IMR-90 (cell line): ENCODE results near the gene RUFY1. TPM values are rescaled to one million over a fixed set of nuclear protein-coding genes. Genes with fewer than 3 reads are reported as not detected.

ENCODE experiments used
- ATAC-seq: fragments of 200-7000 bp; cut with Tn5 transposase; 2 replicates; pipeline ENCODE4 v1.9.1; 2020; ENCODE audit warnings: low read depth, mild to moderate bottlenecking, moderate library complexity
- BruUV-seq: library from RNA; stranded (reverse); fragments of 400-500 nt; replicated peaks from 2 replicates; lab custom pipeline; 2021; lab: Mats Ljungman, UMichigan
- CTCF ChIA-PET: fragments of 300-600 bp; formaldehyde crosslinking; extraction: SDS; loops from one replicate; lab custom pipeline; 2021; ENCODE audit warnings: antibody characterized with exemption; lab: Yijun Ruan, JAX
- POLR2A ChIA-PET: fragments of 300-600 bp; sonication (Branson Sonifier 250); formaldehyde crosslinking; loops from one replicate; lab custom pipeline; 2022; ENCODE audit warnings: antibody characterized with exemption; ENCODE audit not compliant: unreplicated experiment; lab: Charles Lee
- DNase-seq: peaks from one replicate; pipeline ENCODE4 v3.0.0; 2013
- H2AFZ ChIP-seq: replicated peaks from 2 replicates; pipeline ENCODE3; 2013; ENCODE audit warnings: low read length, mild to moderate bottlenecking; ENCODE audit not compliant: poor library complexity
- H2AK5ac ChIP-seq: 2 replicates; pipeline ENCODE4 v1.6.1; 2013; ENCODE audit warnings: low read depth, low read length, inconsistent platforms
- H2AK9ac ChIP-seq: replicated peaks from 2 replicates; pipeline ENCODE3; 2013; ENCODE audit warnings: mild to moderate bottlenecking, low read depth, low read length, moderate library complexity; ENCODE audit not compliant: poor library complexity
- H2BK120ac ChIP-seq: 2 replicates; pipeline ENCODE4 v1.6.1; 2013; ENCODE audit warnings: low read depth, low read length, inconsistent platforms
- H2BK15ac ChIP-seq: 3 replicates; pipeline ENCODE4 v1.6.1; 2013; ENCODE audit warnings: low read depth, low read length, inconsistent platforms
- H2BK20ac ChIP-seq: 2 replicates; pipeline ENCODE4 v1.6.1; 2013; ENCODE audit warnings: low read depth, mild to moderate bottlenecking, inconsistent platforms, low read length, moderate library complexity
- H2BK5ac ChIP-seq: 2 replicates; pipeline ENCODE4 v1.6.1; 2013; ENCODE audit warnings: mild to moderate bottlenecking, low read depth, low read length, inconsistent platforms; ENCODE audit not compliant: poor library complexity, severe bottlenecking
- H3K14ac ChIP-seq: replicated peaks from 2 replicates; pipeline ENCODE4 v1.6.1; 2013; ENCODE audit warnings: low read depth, low read length, inconsistent platforms
- H3K18ac ChIP-seq: 2 replicates; pipeline ENCODE4 v1.6.1; 2013; ENCODE audit warnings: low read depth, low read length, control low read depth
- H3K23ac ChIP-seq: 2 replicates; pipeline ENCODE4 v1.6.1; 2013; ENCODE audit warnings: low read depth, low read length, inconsistent platforms
- H3K27ac ChIP-seq: 2 replicates; pipeline ENCODE4 v1.5.1; 2013; ENCODE audit warnings: mild to moderate bottlenecking, control low read depth, low read length; ENCODE audit not compliant: insufficient read depth
- H3K27me3 ChIP-seq: 2 replicates; pipeline ENCODE4 v1.6.1; 2013; ENCODE audit warnings: low read length; ENCODE audit not compliant: control insufficient read depth, insufficient read depth
- H3K36me3 ChIP-seq: 2 replicates; pipeline ENCODE4 v1.6.1; 2013; ENCODE audit warnings: low read length, mixed read lengths; ENCODE audit not compliant: control insufficient read depth, insufficient read depth
- H3K4ac ChIP-seq: 2 replicates; pipeline ENCODE4 v1.6.1; 2013; ENCODE audit warnings: low read depth, low read length, inconsistent platforms
- H3K4me1 ChIP-seq: 2 replicates; pipeline ENCODE4 v1.6.1; 2013; ENCODE audit warnings: low read length, mixed read lengths; ENCODE audit not compliant: control insufficient read depth, insufficient read depth
- H3K4me2 ChIP-seq: 2 replicates; pipeline ENCODE4 v1.6.1; 2013; ENCODE audit warnings: low read depth, mild to moderate bottlenecking, control low read depth, low read length, moderate library complexity
- H3K4me3 ChIP-seq: 2 replicates; pipeline ENCODE4 v1.5.1; 2013; ENCODE audit warnings: low read depth, mild to moderate bottlenecking, control low read depth, low read length, moderate library complexity; ENCODE audit not compliant: insufficient read depth
- H3K56ac ChIP-seq: 2 replicates; pipeline ENCODE4 v1.6.1; 2013; ENCODE audit warnings: low read length, inconsistent platforms; ENCODE audit not compliant: insufficient read depth; ENCODE audit errors: extremely low read depth
- H3K79me1 ChIP-seq, 2 experiments: 2 replicates each; pipeline ENCODE4 v1.6.1; 2013; ENCODE audit warnings: low read length in 2 of 2, inconsistent platforms in 1 of 2, low read depth in 1 of 2
- H3K9ac ChIP-seq: 2 replicates; pipeline ENCODE4 v1.6.1; 2013; ENCODE audit warnings: low read depth, low read length, control low read depth
- H3K9me1 ChIP-seq: 2 replicates; pipeline ENCODE4 v1.6.1; 2013; ENCODE audit warnings: low read length, inconsistent platforms; ENCODE audit not compliant: insufficient read depth
- H3K9me3 ChIP-seq: 2 replicates; pipeline ENCODE4 v1.6.1; 2013; ENCODE audit warnings: low read length; ENCODE audit not compliant: control insufficient read depth, insufficient read depth
- H4K20me1 ChIP-seq: 2 replicates; pipeline ENCODE4 v1.6.1; 2013; ENCODE audit warnings: low read length, inconsistent platforms; ENCODE audit not compliant: insufficient read depth
- H4K5ac ChIP-seq: 2 replicates; pipeline ENCODE4 v1.6.1; 2013; ENCODE audit warnings: mild to moderate bottlenecking, low read depth, low read length, control low read depth
- H4K8ac ChIP-seq, 2 experiments: 2 replicates each; pipeline ENCODE4 v1.6.1; 2013; ENCODE audit warnings: low read depth in 2 of 2, low read length in 2 of 2, control low read depth in 1 of 2, inconsistent platforms in 1 of 2
- H4K91ac ChIP-seq: 2 replicates; pipeline ENCODE4 v1.6.1; 2013; ENCODE audit warnings: low read depth, low read length, inconsistent platforms; ENCODE audit not compliant: insufficient read depth
- CEBPB ChIP-seq: IDR thresholded peaks from 2 replicates; pipeline ENCODE4 v1.6.1; 2012; ENCODE audit warnings: low read depth, low read length, improper control_type of control experiment
- FOS ChIP-seq: fragments of 150-350 bp; IDR thresholded peaks from 2 replicates; pipeline ENCODE4 v1.6.1; 2016; ENCODE audit warnings: low read depth, low read length
- MXI1 ChIP-seq: IDR thresholded peaks from 2 replicates; pipeline ENCODE4 v1.6.1; 2012; ENCODE audit warnings: low read depth, mild to moderate bottlenecking, low read length, moderate library complexity, borderline replicate concordance
- RAD21 ChIP-seq: IDR thresholded peaks from 2 replicates; pipeline ENCODE4 v1.6.1; 2012; ENCODE audit warnings: low read length, improper control_type of control experiment
- WGBS, 2 experiments: methylation state at CpG; one replicate each; pipeline versions ENCODE4 v1.1.5 to v1.1.7; 2013; ENCODE audit warnings: missing lambda C conversion rate in 2 of 2; ENCODE audit not compliant: insufficient read length in 1 of 2; ENCODE audit errors: extremely low coverage in 2 of 2; 5-methylcytosine and 5-hydroxymethylcytosine counted together
- dilution Hi-C: fragments of 300-500 bp; cut with HindIII; formaldehyde crosslinking; loops from one replicate; pipeline ENCODE4 v1.14.3; 2018; ENCODE audit warnings: low sequenced_read_pairs; ENCODE audit not compliant: unreplicated experiment
- in situ Hi-C: fragments of 300-500 bp; cut with MboI; formaldehyde crosslinking; loops from 3 replicates; pipeline ENCODE4 v1.14.3; 2019; ENCODE audit warnings: low sequenced_read_pairs, inconsistent platforms, mixed read lengths
- intact Hi-C: fragments of 100-400 bp; cut with micrococcal nuclease; formaldehyde crosslinking; loops from 2 replicates; pipeline ENCODE4 v1.10.0; 2022
- polyA plus RNA-seq, 3 experiments: library from polyadenylated mRNA; depleted of rRNA; stranded (reverse); fragments of >200 nt; gene quantifications; 2 replicates each; pipeline ENCODE4 v1.2.3, GENCODE V29; 2012; ENCODE audit warnings: low replicate concordance in 1 of 3
- total RNA-seq: library from RNA; depleted of rRNA; stranded (reverse); fragments of >200 nt; gene quantifications from 2 replicates; pipeline ENCODE4 v1.2.3, GENCODE V29; 2012
- TF ChIP-seq, protein P1 (sequence below): fragments of 150-350 bp; IDR thresholded peaks from 2 replicates; pipeline ENCODE4 v1.6.1; 2016; ENCODE audit warnings: low read depth, mild to moderate bottlenecking, low read length, moderate library complexity, borderline replicate concordance

The RUFY1 gene
- total and polyA plus RNA-seq, 2 of the 4 experiments (the other 2 are of a cell fraction): 19.5 to 21.8 TPM

DNA sequence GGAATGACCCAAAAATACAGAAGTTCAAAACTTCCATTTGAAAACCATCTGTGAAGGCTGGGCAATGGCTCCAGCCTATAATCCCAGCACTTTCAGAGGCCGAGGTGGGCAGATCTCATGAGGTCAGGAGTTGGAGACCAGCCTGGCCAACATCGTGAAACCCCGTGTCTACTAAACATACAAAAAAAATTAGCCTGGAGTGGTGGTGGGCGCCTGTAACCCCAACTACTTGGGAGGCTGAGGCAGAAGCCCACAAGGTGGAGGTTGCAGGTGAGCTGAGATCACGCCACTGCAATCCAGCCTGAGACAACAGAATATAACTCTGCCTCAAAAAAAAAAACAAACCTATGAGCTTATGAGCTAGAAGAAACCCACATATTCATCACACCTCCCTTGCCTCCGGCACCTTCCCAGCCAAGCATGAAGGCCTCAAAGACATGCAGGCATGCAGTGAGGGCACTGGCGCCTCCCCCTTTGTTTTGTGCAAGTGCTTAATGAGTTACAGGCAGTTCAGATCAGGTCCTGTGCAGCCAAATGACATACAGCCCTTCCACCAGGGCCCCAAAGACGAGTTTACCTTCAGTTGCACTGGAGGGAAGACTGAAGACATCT, 63.2 kb downstream of the RUFY1 start:
- H2AK5ac ChIP-seq: no peak overlapping the region
- 0 out of 2 replicates have a peak overlapping the region, but pooled peaks have one; percentile 24 for H3K23ac ChIP-seq
- no peak overlapping the region for H4K5ac ChIP-seq
- H2AFZ ChIP-seq: peak overlapping the region; percentile 36
- H3K9ac ChIP-seq: no peak overlapping the region
- no peak overlapping the region for H2BK15ac ChIP-seq
- peaks cover 17% of the 10 kb centered on the region; the same call in 1 of the 2 replicates for H3K9me1 ChIP-seq
- ChIA-PET POLR2A (interaction anchor here (2.5 kb wide), 1 partner anchor 10 kb away, joined by 13 read pairs; the partner anchor contains the start of gene HNRNPH1), CTCF (no interaction called here)
- H2BK120ac ChIP-seq: no peak overlapping the region
- no peak overlapping the region for H3K4ac ChIP-seq
- no peak overlapping the region for H3K56ac ChIP-seq
- H3K27ac ChIP-seq: no peak overlapping the region
- in situ Hi-C loops (no loop called here), dilution Hi-C loops (no loop called here), intact Hi-C loops (no loop called here)
- H2AK9ac ChIP-seq: no peak overlapping the region
- no peak for TF ChIP-seq FOS
- no peak for TF ChIP-seq MXI1
- TF ChIP-seq, protein P1, sequence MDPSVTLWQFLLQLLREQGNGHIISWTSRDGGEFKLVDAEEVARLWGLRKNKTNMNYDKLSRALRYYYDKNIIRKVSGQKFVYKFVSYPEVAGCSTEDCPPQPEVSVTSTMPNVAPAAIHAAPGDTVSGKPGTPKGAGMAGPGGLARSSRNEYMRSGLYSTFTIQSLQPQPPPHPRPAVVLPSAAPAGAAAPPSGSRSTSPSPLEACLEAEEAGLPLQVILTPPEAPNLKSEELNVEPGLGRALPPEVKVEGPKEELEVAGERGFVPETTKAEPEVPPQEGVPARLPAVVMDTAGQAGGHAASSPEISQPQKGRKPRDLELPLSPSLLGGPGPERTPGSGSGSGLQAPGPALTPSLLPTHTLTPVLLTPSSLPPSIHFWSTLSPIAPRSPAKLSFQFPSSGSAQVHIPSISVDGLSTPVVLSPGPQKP: no peak
- TF ChIP-seq CEBPB: no peak
- no peak for TF ChIP-seq RAD21
- H3K4me2 ChIP-seq: no peak overlapping the region
- no peak for DNase-seq
- peaks cover 94% of the 10 kb centered on the region for H4K20me1 ChIP-seq
- H3K18ac ChIP-seq: no peak overlapping the region
- peaks cover 34 to 78% of the 10 kb centered on the region in 2 experiments for H3K79me1 ChIP-seq
- no peak overlapping the region for H4K8ac ChIP-seq
- H2BK5ac ChIP-seq: no peak overlapping the region
- peaks cover 77% of the 10 kb centered on the region for H3K36me3 ChIP-seq
- H4K91ac ChIP-seq: no peak overlapping the region
- WGBS, 2 experiments: 100% methylated on average over 1 of the region's 8 CpGs; no CpG with 5 or more reads in 1 of the 2 experiments
- H3K4me1 ChIP-seq: peaks cover 6% of the 10 kb centered on the region
- no peak overlapping the region for H2BK20ac ChIP-seq
- BruUV-seq: no TSS peak
- H3K27me3 ChIP-seq: no peaks in the 10 kb centered on the region
- no peaks in the 10 kb centered on the region for H3K9me3 ChIP-seq
- ATAC-seq: no peak
- no peak overlapping the region for H3K14ac ChIP-seq
- H3K4me3 ChIP-seq: no peak overlapping the region
